GM12878 (cell line): ENCODE measurements around the gene ITGA5. TPM values are rescaled to one million over a fixed set of nuclear protein-coding genes. Genes with fewer than 3 reads are reported as not detected.

Experiments used
- ATAC-seq: fragments of 200-7000 bp; cut with Tn5 transposase; 3 replicates; pipeline ENCODE4 v1.9.1; 2020; ENCODE audit warnings: mild to moderate bottlenecking, moderate library complexity
- BruUV-seq: library from RNA; stranded (reverse); fragments of 400-500 nt; replicated peaks from 2 replicates; lab custom pipeline; 2021; lab: Mats Ljungman, UMichigan
- CTCF ChIA-PET: fragments of 300-600 bp; sonication (Branson Sonifier 250); formaldehyde crosslinking; extraction: SDS; loops from one replicate; lab custom pipeline; 2021; ENCODE audit warnings: inconsistent platforms; lab: Yijun Ruan, JAX
- POLR2A ChIA-PET: fragments of 350-600 bp; formaldehyde crosslinking; extraction: SDS; loops from one replicate; lab custom pipeline; 2021; ENCODE audit warnings: inconsistent platforms; lab: Charles Lee
- RAD21 ChIA-PET: fragments of 300-600 bp; sonication (Branson Sonifier 250); formaldehyde crosslinking; loops from one replicate; lab custom pipeline; 2023; ENCODE audit warnings: antibody characterized with exemption; ENCODE audit not compliant: unreplicated experiment; lab: Charles Lee
- SMC1A ChIA-PET: fragments of 300-600 bp; sonication (Branson Sonifier 250); formaldehyde crosslinking; loops from one replicate; lab custom pipeline; 2023; ENCODE audit not compliant: unreplicated experiment, uncharacterized antibody; lab: Charles Lee
- DNase-seq: peaks from one replicate; pipeline ENCODE4 v3.0.0-alpha.2; 2011; ENCODE audit warnings: low read depth, low spot score
- FAIRE-seq: peaks from 3 replicates; lab custom pipeline; 2011; peaks lifted over from hg19 to GRCh38; lab: Jason Lieb, UNC
- H2AFZ ChIP-seq: 2 replicates; pipeline ENCODE4 v1.6.0; 2011; ENCODE audit warnings: low read depth, low read length, control low read depth; ENCODE audit not compliant: control insufficient read depth
- H3K27ac ChIP-seq: 2 replicates; pipeline ENCODE4 v1.5.1; 2011; ENCODE audit warnings: control low read depth; ENCODE audit not compliant: control insufficient read depth, insufficient read depth
- H3K27me3 ChIP-seq, 2 experiments: replicated peaks in 1 of 2; 2 replicates each; pipeline versions ENCODE4 v1.6.0 to v1.6.1; 2011; ENCODE audit warnings: low read length in 1 of 2; ENCODE audit not compliant: control insufficient read depth in 2 of 2, insufficient read depth in 2 of 2
- H3K36me3 ChIP-seq, 2 experiments: 2 replicates each; pipeline ENCODE4 v1.5.1; 2011; ENCODE audit warnings: low read length in 1 of 2; ENCODE audit not compliant: control insufficient read depth in 2 of 2, insufficient read depth in 2 of 2
- H3K4me1 ChIP-seq: 2 replicates; pipeline ENCODE4 v1.6.1; 2011; ENCODE audit warnings: mild to moderate bottlenecking, low read length, moderate library complexity, mixed read lengths; ENCODE audit not compliant: control insufficient read depth, insufficient read depth
- H3K4me2 ChIP-seq: 2 replicates; pipeline ENCODE4 v1.6.0; 2011; ENCODE audit warnings: control low read depth; ENCODE audit not compliant: control insufficient read depth, insufficient read depth
- H3K4me3 ChIP-seq: fragments of 200-600 bp; sonication (generic); 2 replicates; pipeline ENCODE4 v1.5.1; 2016
- H3K79me2 ChIP-seq: 2 replicates; pipeline ENCODE4 v1.6.0; 2011; ENCODE audit warnings: low read length; ENCODE audit not compliant: control insufficient read depth, insufficient read depth
- H3K9ac ChIP-seq: 2 replicates; pipeline ENCODE4 v1.8.0; 2011; ENCODE audit warnings: low read length, control low read depth, mixed read lengths; ENCODE audit not compliant: control insufficient read depth, insufficient read depth
- H3K9me3 ChIP-seq: replicated peaks from 3 replicates; pipeline ENCODE4 v1.5.1; 2011; ENCODE audit warnings: mild to moderate bottlenecking, low read length; ENCODE audit not compliant: control insufficient read depth, insufficient read depth
- H4K20me1 ChIP-seq: 2 replicates; pipeline ENCODE4 v1.6.0; 2011; ENCODE audit not compliant: control insufficient read depth, insufficient read depth
- BHLHE40 ChIP-seq, 2 experiments: fragments of 450-650 bp in 1 of 2; IDR thresholded peaks; 2 replicates each; pipeline ENCODE4 v1.6.1; 2011 to 2017; ENCODE audit warnings: low read depth in 2 of 2, borderline replicate concordance in 1 of 2, improper control_type of control experiment in 1 of 2, low read length in 1 of 2, mild to moderate bottlenecking in 1 of 2
- E2F8 ChIP-seq: fragments of 450-650 bp; IDR thresholded peaks from 2 replicates; pipeline ENCODE4 v1.6.1; 2018; ENCODE audit warnings: mild to moderate bottlenecking, low read depth, moderate library complexity; ENCODE audit not compliant: partially characterized antibody
- EZH2 ChIP-seq: IDR thresholded peaks from 2 replicates; pipeline ENCODE4 v1.6.1; 2012; ENCODE audit warnings: low read depth, mild to moderate bottlenecking, control low read depth, inconsistent platforms, low read length, borderline replicate concordance; ENCODE audit not compliant: control insufficient read depth
- GATAD2B ChIP-seq: fragments of 450-650 bp; conservative IDR thresholded peaks from 2 replicates; pipeline ENCODE4 v1.6.1; 2017; ENCODE audit warnings: low read depth, mild to moderate bottlenecking, moderate library complexity
- IKZF2 ChIP-seq, 2 experiments: fragments of 450-650 bp; IDR thresholded peaks; 2 replicates each; pipeline ENCODE4 v1.6.1; 2017; ENCODE audit warnings: mild to moderate bottlenecking in 2 of 2, moderate library complexity in 2 of 2
- MTA2 ChIP-seq: fragments of 450-650 bp; IDR thresholded peaks from 2 replicates; pipeline ENCODE4 v1.6.1; 2016; ENCODE audit warnings: low read depth, mild to moderate bottlenecking, moderate library complexity
- PKNOX1 ChIP-seq: fragments of 450-650 bp; IDR thresholded peaks from 2 replicates; pipeline ENCODE4 v1.6.1; 2016; ENCODE audit warnings: mild to moderate bottlenecking
- SIN3A ChIP-seq: IDR thresholded peaks from 2 replicates; pipeline ENCODE4 v1.6.1; 2012; ENCODE audit warnings: low read depth, low read length, improper control_type of control experiment
- ZNF24 ChIP-seq: fragments of 450-650 bp; IDR thresholded peaks from 2 replicates; pipeline ENCODE4 v1.6.1; 2017; ENCODE audit warnings: antibody characterized with exemption, mild to moderate bottlenecking
- ZZZ3 ChIP-seq: IDR thresholded peaks from 2 replicates; pipeline ENCODE4 v1.6.1; 2011; ENCODE audit warnings: low read depth; ENCODE audit not compliant: control insufficient read depth, insufficient read length
- WGBS: methylation state at CpG from one replicate; pipeline ENCODE4 v1.1.6; 2016; ENCODE audit warnings: low lambda C conversion rate; ENCODE audit not compliant: insufficient replicate concordance, insufficient coverage; ENCODE audit errors: missing lambda C conversion rate; 5-methylcytosine and 5-hydroxymethylcytosine counted together
- in situ Hi-C: fragments of 300-500 bp; cut with MboI; formaldehyde crosslinking; loops from 9 replicates; pipeline ENCODE4 v1.14.3; 2018; ENCODE audit warnings: mixed read lengths
- intact Hi-C: fragments of 100-400 bp; cut with micrococcal nuclease; formaldehyde crosslinking; loops from one replicate; pipeline ENCODE4 v1.14.2; 2022; ENCODE audit not compliant: unreplicated experiment
- polyA plus RNA-seq, 11 experiments: library from polyadenylated mRNA; depleted of rRNA in 4 of 11; unstranded in 6 of 11; stranded (reverse) in 5 of 11; fragments of >200 nt; fragmentation: Nextera tagmentation in 4 of 11; fragmentation: Illumina TruSeq in 1 of 11; extraction: Ambion mirVana in 4 of 11; extraction: Trizol in 1 of 11; gene quantifications; 1 replicate in 1 of 11; 2 replicates in 10 of 11; pipeline versions ENCODE4 v1.2.1 to v1.2.3, GENCODE V29; 2011 to 2016; ENCODE audit warnings: inconsistent platforms in 2 of 11, missing spikeins in 2 of 11, low read depth in 1 of 11
- total RNA-seq, 4 experiments: library from RNA; depleted of rRNA in 3 of 4; stranded (reverse); fragments of >200 nt in 3 of 4; fragmentation: Illumina TruSeq in 1 of 4; extraction: Trizol in 1 of 4; gene quantifications; 2 replicates each; pipeline versions ENCODE4 v1.2.1 to v1.2.3, GENCODE V29; 2013 to 2021

Gene ITGA5
- total and polyA plus RNA-seq, 10 of the 15 experiments (the other 5 are each of a cell fraction or from before 2014, with no cell fraction given), result 0.15 to 22.5 (median 0.61) TPM

- TF ChIP-seq E2F8, result no peak
- TF ChIP-seq EZH2, result no peak
- no peak for TF ChIP-seq SIN3A
- no peak for TF ChIP-seq ZNF24
Measured at GRCh38 chr12:54378796-54379397, 40.2 kb downstream of the ITGA5 start (continued).

- in situ Hi-C loops (no loop called here), intact Hi-C loops (loop anchor here (10.0 kb wide), 1 partner anchor 373 kb away; the partner anchor contains the start of genes HOXC8 and HOXC9)
- TF ChIP-seq MTA2 (no peak), PKNOX1 (no peak), ZZZ3 (no peak), BHLHE40 (IDR thresholded peaks at IDR 0.05; ENCODE audit: borderline replicate concordance in 1 of 2, low read depth in 2 of 2, low read length in 1 of 2) (no peak), IKZF2 (IDR thresholded peaks at IDR 0.05) (no peak), GATAD2B (no peak)
- no TSS peak for BruUV-seq
- ATAC-seq, result no peak
- FAIRE-seq, result no peak
- H3K9ac ChIP-seq, result no peak overlapping the region
- no peaks in the 10 kb centered on the region for H3K79me2 ChIP-seq
- no peaks in the 10 kb centered on the region; the same call in 1 of the 2 replicates for H3K4me1 ChIP-seq
- no peak for DNase-seq
- ChIA-PET POLR2A (no interaction called here), RAD21 (interaction anchor here (1.0 to 1.3 kb wide), 2 partner anchors 22 to 157 kb away, joined by 3 to 4 read pairs; no protein-coding TSS in a partner anchor), CTCF (interaction anchor here (1.2 to 6.4 kb wide), 6 partner anchors 11 to 162 kb away, joined by 3 to 66 read pairs (median 39); partner anchors contain the start of gene COPZ1), SMC1A (interaction anchor here (1.0 to 4.1 kb wide), 2 partner anchors 15 to 19 kb away, joined by 3 to 17 read pairs; no protein-coding TSS in a partner anchor)
- H3K9me3 ChIP-seq, result no peaks in the 10 kb centered on the region
- H3K27ac ChIP-seq, result no peak overlapping the region
- H2AFZ ChIP-seq, result no peak overlapping the region
- H4K20me1 ChIP-seq, result no peaks in the 10 kb centered on the region
- no peak overlapping the region for H3K4me2 ChIP-seq
- WGBS, result 46% methylated on average over 6 of the region's 6 CpGs
- no peak overlapping the region for H3K4me3 ChIP-seq
- no peaks in the 10 kb centered on the region for H3K27me3 ChIP-seq
- H3K36me3 ChIP-seq, result no peaks in the 10 kb centered on the region
Measured at GRCh38 chr12:54377797-54378515, 41.1 kb downstream of the ITGA5 start.
